Endothelial cell of umbilical vein (primary cell): ENCODE measurements around the gene AAGAB. TPM values are rescaled to one million over a fixed set of nuclear protein-coding genes. Genes with fewer than 3 reads are reported as not detected.

ENCODE experiments used
- BruUV-seq: library from RNA; stranded (reverse); fragments of 400-500 nt; replicated peaks from 2 replicates; lab custom pipeline; 2021; lab: Mats Ljungman, UMichigan
- CTCF ChIA-PET: fragments of 300-600, 350-600 bp; sonication (Branson Sonifier 250); formaldehyde crosslinking; loops from one replicate; lab custom pipeline; 2021; ENCODE audit warnings: antibody characterized with exemption, inconsistent platforms; lab: Charles Lee
- POLR2A ChIA-PET: fragments of 300-600, 350-600 bp; sonication (Branson Sonifier 250); formaldehyde crosslinking; loops from one replicate; lab custom pipeline; 2021; ENCODE audit warnings: antibody characterized with exemption, inconsistent platforms; lab: Charles Lee
- DNase-seq: peaks from one replicate; pipeline ENCODE4 v3.0.0-alpha.2; 2011; ENCODE audit warnings: low read depth, low spot score
- FAIRE-seq: peaks from 2 replicates; lab custom pipeline; 2011; peaks lifted over from hg19 to GRCh38; lab: Jason Lieb, UNC
- H2AFZ ChIP-seq: 2 replicates; pipeline ENCODE4 v1.6.0; 2012; ENCODE audit warnings: low read depth, low read length, control low read depth, inconsistent platforms
- H3K27ac ChIP-seq: 2 replicates; pipeline ENCODE4 v1.5.1; 2011; ENCODE audit warnings: low read depth, mild to moderate bottlenecking, control low read depth, low read length, moderate library complexity; ENCODE audit not compliant: insufficient read depth
- H3K27me3 ChIP-seq, 2 experiments: 2 replicates each; pipeline versions ENCODE4 v1.6.0 to v1.6.1; 2011; ENCODE audit warnings: low read length in 2 of 2, mixed read lengths in 1 of 2; ENCODE audit not compliant: control insufficient read depth in 2 of 2, insufficient read depth in 2 of 2
- H3K36me3 ChIP-seq, 2 experiments: 2 replicates in 1 of 2; 3 replicates in 1 of 2; pipeline ENCODE4 v1.5.1; 2011; ENCODE audit warnings: low read length in 2 of 2, mild to moderate bottlenecking in 1 of 2, moderate library complexity in 1 of 2; ENCODE audit not compliant: control insufficient read depth in 2 of 2, insufficient read depth in 2 of 2; ENCODE audit errors: extremely low read depth in 1 of 2
- H3K4me1 ChIP-seq: 3 replicates; pipeline ENCODE4 v1.5.1; 2011; ENCODE audit warnings: mild to moderate bottlenecking, low read length; ENCODE audit not compliant: control insufficient read depth, insufficient read depth; ENCODE audit errors: extremely low read depth
- H3K4me2 ChIP-seq: 2 replicates; pipeline ENCODE4 v1.6.1; 2011; ENCODE audit warnings: low read length, control low read depth, mixed read lengths; ENCODE audit not compliant: insufficient read depth
- H3K4me3 ChIP-seq, 3 experiments: fragments of 200-600 bp in 1 of 3; sonication (generic), shearing (Covaris generic) in 1 of 3; replicated peaks in 1 of 3; 2 replicates each; pipeline ENCODE4 v1.5.1; 2011 to 2016; ENCODE audit warnings: control low read depth in 3 of 3, low read length in 3 of 3, mild to moderate bottlenecking in 2 of 3, inconsistent platforms in 1 of 3, low read depth in 1 of 3, moderate library complexity in 1 of 3; ENCODE audit not compliant: insufficient read depth in 1 of 3
- H3K79me2 ChIP-seq: 2 replicates; pipeline ENCODE4 v1.6.0; 2012; ENCODE audit warnings: low read length, inconsistent platforms; ENCODE audit not compliant: control insufficient read depth, insufficient read depth
- H3K9ac ChIP-seq: replicated peaks from 2 replicates; pipeline ENCODE3; 2011; ENCODE audit warnings: low read length, control low read depth; ENCODE audit not compliant: insufficient read depth; ENCODE audit errors: extremely low read depth
- H3K9me1 ChIP-seq: replicated peaks from 3 replicates; pipeline ENCODE4 v1.6.0; 2011; ENCODE audit warnings: mild to moderate bottlenecking, low read length; ENCODE audit not compliant: control insufficient read depth, insufficient read depth; ENCODE audit errors: extremely low read depth
- H3K9me3 ChIP-seq: replicated peaks from 2 replicates; pipeline ENCODE4 v1.5.1; 2012; ENCODE audit warnings: low read length, inconsistent platforms; ENCODE audit not compliant: control insufficient read depth, insufficient read depth
- H4K20me1 ChIP-seq: replicated peaks from 2 replicates; pipeline ENCODE3; 2011; ENCODE audit warnings: mild to moderate bottlenecking, low read length; ENCODE audit not compliant: control insufficient read depth, insufficient read depth; ENCODE audit errors: extremely low read depth
- CTCF ChIP-seq, 2 donors: IDR thresholded peaks; 1 replicate in 1 of 2; 2 replicates in 1 of 2; pipeline ENCODE4 v1.5.1; 2011; ENCODE audit warnings: low read length in 2 of 2, mild to moderate bottlenecking in 2 of 2, moderate library complexity in 2 of 2, control low read depth in 1 of 2, inconsistent platforms in 1 of 2, low read depth in 1 of 2; ENCODE audit not compliant: insufficient read depth in 1 of 2; ENCODE audit errors: extremely low read depth in 1 of 2
- EZH2 ChIP-seq: IDR thresholded peaks from 2 replicates; pipeline ENCODE4 v1.6.1; 2012; ENCODE audit warnings: borderline replicate concordance, low read depth, mild to moderate bottlenecking, moderate library complexity, low read length, inconsistent platforms; ENCODE audit not compliant: severe bottlenecking
- FOS ChIP-seq: IDR thresholded peaks from 2 replicates; pipeline ENCODE4 v1.6.1; 2011; ENCODE audit warnings: mild to moderate bottlenecking, low read length, moderate library complexity, borderline replicate concordance; ENCODE audit not compliant: insufficient read depth
- GATA2 ChIP-seq: IDR thresholded peaks from 2 replicates; pipeline ENCODE4 v1.7.0; 2011; ENCODE audit warnings: low read depth, mild to moderate bottlenecking, moderate library complexity, mixed read lengths, low read length; ENCODE audit not compliant: insufficient read length, insufficient read depth
- JUN ChIP-seq: IDR thresholded peaks from 2 replicates; pipeline ENCODE4 v1.6.1; 2011; ENCODE audit warnings: borderline replicate concordance, low read depth; ENCODE audit not compliant: insufficient read length, insufficient read depth
- MAX ChIP-seq: IDR thresholded peaks from 2 replicates; pipeline ENCODE4 v1.6.1; 2011; ENCODE audit not compliant: insufficient read depth, insufficient read length
- MYC ChIP-seq: IDR thresholded peaks from one replicate; pipeline ENCODE4 v1.6.1; 2011; ENCODE audit warnings: mild to moderate bottlenecking, low read depth, low read length
- POLR2A ChIP-seq: IDR thresholded peaks from 2 replicates; pipeline ENCODE4 v1.6.1; 2012; ENCODE audit warnings: low read depth, mild to moderate bottlenecking, control low read depth, low read length
- POLR2AphosphoS5 ChIP-seq: IDR thresholded peaks from 2 replicates; pipeline ENCODE4 v1.6.1; 2012; ENCODE audit warnings: low read depth, mild to moderate bottlenecking, control low read depth, low read length, moderate library complexity; ENCODE audit not compliant: insufficient read depth
- dilution Hi-C: fragments of 300-500 bp; cut with MboI; formaldehyde crosslinking; loops from one replicate; pipeline ENCODE4 v1.15.0; 2019; ENCODE audit warnings: low sequenced_read_pairs; ENCODE audit not compliant: extremely low pct_ligation_motif_present
- intact Hi-C: fragments of 100-400 bp; cut with micrococcal nuclease; formaldehyde crosslinking; loops from one replicate; pipeline ENCODE4 v1.10.0; 2022
- polyA plus RNA-seq, 4 experiments: library from polyadenylated mRNA; depleted of rRNA in 3 of 4; stranded (reverse) in 3 of 4; unstranded in 1 of 4; fragments of >200 nt; gene quantifications; 2 replicates each; pipeline versions ENCODE4 v1.2.1 to v1.2.3, GENCODE V29; 2011 to 2012; ENCODE audit warnings: missing spikeins in 1 of 4
- total RNA-seq: library from RNA; stranded (reverse); gene quantifications from 2 replicates; pipeline ENCODE4 v1.2.3, GENCODE V29; 2021

The AAGAB gene
- total and polyA plus RNA-seq, 2 donors (not counting 3 experiments of a cell fraction or from before 2014, with no cell fraction given), result 21.2 to 42.6 TPM

GRCh38 chr15:67184208-67184925 is 70.1 kb downstream of the AAGAB start:
- BruUV-seq, result no TSS peak
- no peak overlapping the region for H3K9ac ChIP-seq
- no peaks in the 10 kb centered on the region for H3K27me3 ChIP-seq
- H3K36me3 ChIP-seq, result peaks cover 22 to 41% of the 10 kb centered on the region in 2 experiments
- no peaks in the 10 kb centered on the region for H4K20me1 ChIP-seq
- intact Hi-C loops, result no loop called here
- CTCF ChIA-PET, result interaction anchor here (0.5 to 1.0 kb wide), 3 partner anchors 12 to 238 kb away, joined by 3 read pairs; no protein-coding TSS in a partner anchor
- no peak overlapping the region for H3K27ac ChIP-seq
- DNase-seq (no peak), FAIRE-seq (no peak)
- POLR2A ChIA-PET, result no interaction called here
- H2AFZ ChIP-seq, result no peak overlapping the region
- H3K79me2 ChIP-seq, result peaks cover 19% of the 10 kb centered on the region
- dilution Hi-C loops, result no loop called here
- TF ChIP-seq GATA2 (no peak), MYC (no peak), MAX (no peak), EZH2 (no peak), POLR2AphosphoS5 (no peak), JUN (no peak), CTCF (IDR thresholded peaks at IDR 0.05; ENCODE audit: extremely low read depth in 1 of 2, insufficient read depth in 1 of 2, low read depth in 1 of 2, low read length in 2 of 2) (no peak), FOS (no peak), POLR2A (no peak)
- H3K4me2 ChIP-seq, result no peak overlapping the region
- no peaks in the 10 kb centered on the region for H3K9me1 ChIP-seq
- H3K4me1 ChIP-seq, result no peaks in the 10 kb centered on the region
- no peak overlapping the region for H3K4me3 ChIP-seq
- no peaks in the 10 kb centered on the region for H3K9me3 ChIP-seq
